Right atrium auricular region (tissue), 2 donors: Measurements from ENCODE around the gene NPR3. TPM values are rescaled to one million over a fixed set of nuclear protein-coding genes. Genes with fewer than 3 reads are reported as not detected.

Source experiments
- DNase-seq: peaks from one replicate; pipeline ENCODE4 v3.0.0-alpha.2; 2019; ENCODE audit warnings: low spot score
- H3K27ac ChIP-seq, 2 donors: fragments of 200-600 bp; sonication (generic); 1 replicate in 1 of 2; 2 replicates in 1 of 2; pipeline ENCODE4 v1.5.1; 2016 to 2019
- H3K27me3 ChIP-seq, 2 donors: fragments of 200-600 bp; sonication (generic); one replicate each; pipeline versions ENCODE4 v1.5.1 to v1.6.0; 2017 to 2019
- H3K36me3 ChIP-seq: fragments of 200-600 bp; sonication (generic); one replicate; pipeline ENCODE4 v1.5.1; 2016
- H3K4me1 ChIP-seq, 2 donors: fragments of 200-600 bp; sonication (generic); one replicate each; pipeline versions ENCODE4 v1.5.1 to v1.6.0; 2017 to 2019
- H3K4me3 ChIP-seq, 2 donors: fragments of 200-600 bp; sonication (generic); 1 replicate in 1 of 2; 2 replicates in 1 of 2; pipeline ENCODE4 v1.5.1; 2017 to 2019; ENCODE audit warnings: mild to moderate bottlenecking in 1 of 2, moderate library complexity in 1 of 2
- H3K9me3 ChIP-seq, 2 donors: fragments of 200-600 bp; sonication (generic); one replicate each; pipeline ENCODE4 v1.5.1; 2019
- CTCF ChIP-seq, 2 donors: fragments of 200-600 bp; sonication (generic); IDR thresholded peaks; one replicate each; pipeline ENCODE4 v1.5.1; 2019; ENCODE audit warnings: antibody characterized with exemption in 2 of 2
- total RNA-seq, 2 donors: library from RNA; depleted of rRNA; stranded (reverse); fragments of >200 nt; gene quantifications; one replicate each; pipeline ENCODE4 v1.1.0, GENCODE V29; 2016

The NPR3 gene
- total RNA-seq, 2 donors from 2014 or later, result 22.0 to 51.0 TPM

GRCh38 chr5:32810804-32811203, 99.7 kb downstream of the NPR3 start:
- Histone ChIP-seq H3K4me1 (no peaks in the 10 kb centered on the region), H3K27me3 (no peaks in the 10 kb centered on the region), H3K36me3 (no peaks in the 10 kb centered on the region), H3K4me3 (no peak overlapping the region), H3K9me3 (no peaks in the 10 kb centered on the region), H3K27ac (no peak overlapping the region)
- no peak for TF ChIP-seq CTCF (IDR thresholded peaks at IDR 0.05)
- DNase-seq, result no peak

GRCh38 chr5:32812399-32812798, 101.3 kb downstream of the NPR3 start:
- Histone ChIP-seq H3K36me3 (no peaks in the 10 kb centered on the region), H3K4me1 (no peaks in the 10 kb centered on the region), H3K9me3 (no peaks in the 10 kb centered on the region), H3K4me3 (no peak overlapping the region), H3K27me3 (no peaks in the 10 kb centered on the region), H3K27ac (no peak overlapping the region)
- DNase-seq, result no peak
- no peak for TF ChIP-seq CTCF (IDR thresholded peaks at IDR 0.05)

GRCh38 chr5:32814141-32814540, 103.0 kb downstream of the NPR3 start:
- no peaks in the 10 kb centered on the region for H3K36me3 ChIP-seq
- no peaks in the 10 kb centered on the region for H3K27me3 ChIP-seq
- no peaks in the 10 kb centered on the region for H3K4me1 ChIP-seq
- no peak for DNase-seq
- H3K9me3 ChIP-seq, result no peaks in the 10 kb centered on the region
- no peak overlapping the region for H3K27ac ChIP-seq
- TF ChIP-seq CTCF (IDR thresholded peaks at IDR 0.05), result no peak
- no peak overlapping the region for H3K4me3 ChIP-seq

GRCh38 chr5:32814620-32815019, 103.5 kb downstream of the NPR3 start:
- Histone ChIP-seq H3K27ac (no peak overlapping the region), H3K4me1 (no peaks in the 10 kb centered on the region), H3K9me3 (no peaks in the 10 kb centered on the region), H3K4me3 (no peak overlapping the region), H3K27me3 (no peaks in the 10 kb centered on the region), H3K36me3 (no peaks in the 10 kb centered on the region)
- no peak for DNase-seq
- no peak for TF ChIP-seq CTCF (IDR thresholded peaks at IDR 0.05)

GRCh38 chr5:32827981-32828380, 116.9 kb downstream of the NPR3 start:
- Histone ChIP-seq H3K27me3 (no peaks in the 10 kb centered on the region), H3K4me1 (no peaks in the 10 kb centered on the region), H3K9me3 (no peaks in the 10 kb centered on the region), H3K27ac (no peak overlapping the region), H3K36me3 (no peaks in the 10 kb centered on the region), H3K4me3 (no peak overlapping the region)
- DNase-seq, result no peak
- no peak for TF ChIP-seq CTCF (IDR thresholded peaks at IDR 0.05)

GRCh38 chr5:32828492-32828891, 117.4 kb downstream of the NPR3 start:
- no peak for TF ChIP-seq CTCF (IDR thresholded peaks at IDR 0.05)
- Histone ChIP-seq H3K4me1 (no peaks in the 10 kb centered on the region), H3K27ac (no peak overlapping the region), H3K9me3 (no peaks in the 10 kb centered on the region), H3K36me3 (no peaks in the 10 kb centered on the region), H3K27me3 (no peaks in the 10 kb centered on the region), H3K4me3 (no peak overlapping the region)
- DNase-seq, result no peak
